Stimulated activated naive CD8-positive, alpha-beta T cell treated with anti-CD3 and anti-CD28 coated beads, Interleukin-15, amount 100 ng/mL, for 72 hours (primary cell): ENCODE measurements around the gene SIGLEC14.

Experiments used
- ATAC-seq: fragments of 150-1000 bp; cut with Tn5 transposase; 2 replicates; pipeline ENCODE4 v1.10.0; 2021; ENCODE audit warnings: mild to moderate bottlenecking, moderate library complexity
- DNase-seq, 2 donors: peaks; one replicate each; pipeline ENCODE4 v3.0.0; 2021 to 2022
- H3K27ac Mint-ChIP-seq, 2 donors: one replicate each; pipeline ENCODE4 v1.8.0; 2022; ENCODE audit warnings: mild to moderate bottlenecking in 2 of 2, mixed read lengths in 2 of 2, moderate library complexity in 2 of 2
- H3K27me3 Mint-ChIP-seq: one replicate; pipeline ENCODE4 v1.8.0; 2022; ENCODE audit warnings: mixed read lengths
- H3K4me1 Mint-ChIP-seq: one replicate; pipeline ENCODE4 v1.8.0; 2022; ENCODE audit warnings: mild to moderate bottlenecking, mixed read lengths
- H3K4me3 Mint-ChIP-seq, 2 donors: one replicate each; pipeline ENCODE4 v1.8.0; 2022; ENCODE audit warnings: mild to moderate bottlenecking in 2 of 2, mixed read lengths in 2 of 2, moderate library complexity in 1 of 2
- H3K9me3 Mint-ChIP-seq, 2 donors: one replicate each; pipeline ENCODE4 v1.8.0; 2022; ENCODE audit warnings: mixed read lengths in 2 of 2

The SIGLEC14 gene

GRCh38 chr19:51607077-51607476 is 39.5 kb downstream of the SIGLEC14 start:
- Mint-ChIP-seq H3K9me3 (peaks cover 6 to 17% of the 10 kb centered on the region in 2 donors), H3K4me3 (peak overlapping the region; percentile 7 to 34), H3K27me3 (peaks cover 50% of the 10 kb centered on the region), H3K27ac (peak overlapping the region in 1 of 2 donors; percentile 48), H3K4me1 (peaks cover 22% of the 10 kb centered on the region)
- peak; percentile 52 to 62 for DNase-seq
- ATAC-seq, result peak; percentile 97

GRCh38 chr19:51602189-51602854 is 44.3 kb downstream of the SIGLEC14 start:
- peaks cover 51% of the 10 kb centered on the region for H3K27me3 Mint-ChIP-seq
- peak overlapping the region in 1 of 2 donors; percentile 25 for H3K4me3 Mint-ChIP-seq
- DNase-seq (no peak), ATAC-seq (no peak)
- H3K27ac Mint-ChIP-seq, result no peak overlapping the region
- peaks cover 0 to 11% of the 10 kb centered on the region in 2 donors for H3K9me3 Mint-ChIP-seq
- H3K4me1 Mint-ChIP-seq, result peaks cover 21% of the 10 kb centered on the region

- DNase-seq (peak in 1 of 2 donors; percentile 46), ATAC-seq (peak; percentile 89)
- Mint-ChIP-seq H3K9me3 (peaks cover 0 to 11% of the 10 kb centered on the region in 2 donors), H3K4me3 (peak overlapping the region; percentile 47 to 68), H3K27ac (peak overlapping the region in 1 of 2 donors; percentile 19), H3K4me1 (peaks cover 11% of the 10 kb centered on the region), H3K27me3 (peaks cover 56% of the 10 kb centered on the region)
Observed at GRCh38 chr19:51600940-51601580, 45.6 kb downstream of the SIGLEC14 start.

GRCh38 chr19:51599084-51599483 is 47.5 kb downstream of the SIGLEC14 start:
- peaks cover 6 to 8% of the 10 kb centered on the region in 2 donors for H3K9me3 Mint-ChIP-seq
- H3K4me3 Mint-ChIP-seq, result no peak overlapping the region
- no peak overlapping the region for H3K27ac Mint-ChIP-seq
- H3K27me3 Mint-ChIP-seq, result peaks cover 43% of the 10 kb centered on the region
- ATAC-seq (no peak), DNase-seq (no peak)
- peaks cover 25% of the 10 kb centered on the region for H3K4me1 Mint-ChIP-seq

GRCh38 chr19:51598159-51598915 is 48.3 kb downstream of the SIGLEC14 start:
- peaks cover 5 to 8% of the 10 kb centered on the region in 2 donors for H3K9me3 Mint-ChIP-seq
- H3K4me3 Mint-ChIP-seq, result no peak overlapping the region
- H3K27ac Mint-ChIP-seq, result no peak overlapping the region
- DNase-seq (no peak), ATAC-seq (no peak)
- H3K27me3 Mint-ChIP-seq, result peaks cover 40% of the 10 kb centered on the region
- H3K4me1 Mint-ChIP-seq, result peaks cover 32% of the 10 kb centered on the region

GRCh38 chr19:51595190-51596175 is 51.1 kb downstream of the SIGLEC14 start:
- no peak for DNase-seq
- Mint-ChIP-seq H3K4me3 (peak overlapping the region; percentile 92 to 96), H3K27me3 (peaks cover 16% of the 10 kb centered on the region), H3K4me1 (peaks cover 26% of the 10 kb centered on the region), H3K9me3 (peaks cover 0 to 17% of the 10 kb centered on the region in 2 donors), H3K27ac (peak overlapping the region; percentile 84 to 94)
- no peak for ATAC-seq

GRCh38 chr19:51594774-51595109 is 51.9 kb downstream of the SIGLEC14 start:
- Mint-ChIP-seq H3K4me1 (peaks cover 26% of the 10 kb centered on the region), H3K27me3 (peaks cover 8% of the 10 kb centered on the region), H3K27ac (peak overlapping the region; percentile 84 to 94), H3K4me3 (peak overlapping the region; percentile 92 to 96), H3K9me3 (peaks cover 0 to 24% of the 10 kb centered on the region in 2 donors)
- ATAC-seq, result peak; percentile 35
- DNase-seq, result no peak

- Mint-ChIP-seq H3K9me3 (peaks cover 0 to 30% of the 10 kb centered on the region in 2 donors), H3K27ac (peak overlapping the region; percentile 84 to 94), H3K27me3 (peaks cover 7% of the 10 kb centered on the region), H3K4me3 (peak overlapping the region; percentile 92 to 96), H3K4me1 (peaks cover 26% of the 10 kb centered on the region)
- ATAC-seq, result peak; percentile 100
- peak; percentile 94 to 96 for DNase-seq
Observed at GRCh38 chr19:51593969-51594773, 52.5 kb downstream of the SIGLEC14 start.

GRCh38 chr19:51593138-51593890 is 53.3 kb downstream of the SIGLEC14 start:
- Mint-ChIP-seq H3K27ac (peak overlapping the region; percentile 77 to 84), H3K4me1 (peaks cover 26% of the 10 kb centered on the region), H3K9me3 (peaks cover 0 to 30% of the 10 kb centered on the region in 2 donors), H3K27me3 (peaks cover 7% of the 10 kb centered on the region), H3K4me3 (peak overlapping the region; percentile 92 to 96)
- ATAC-seq, result no peak
- DNase-seq, result no peak
